ENCODE measurements around the gene CC2D1A. TPM values are rescaled to one million over a fixed set of nuclear protein-coding genes. Genes with fewer than 3 reads are reported as not detected.

Gene CC2D1A
- total RNA-seq, 6 donors from 2014 or later: 30.4 to 95.3 (median 35.3) TPM

DNA sequence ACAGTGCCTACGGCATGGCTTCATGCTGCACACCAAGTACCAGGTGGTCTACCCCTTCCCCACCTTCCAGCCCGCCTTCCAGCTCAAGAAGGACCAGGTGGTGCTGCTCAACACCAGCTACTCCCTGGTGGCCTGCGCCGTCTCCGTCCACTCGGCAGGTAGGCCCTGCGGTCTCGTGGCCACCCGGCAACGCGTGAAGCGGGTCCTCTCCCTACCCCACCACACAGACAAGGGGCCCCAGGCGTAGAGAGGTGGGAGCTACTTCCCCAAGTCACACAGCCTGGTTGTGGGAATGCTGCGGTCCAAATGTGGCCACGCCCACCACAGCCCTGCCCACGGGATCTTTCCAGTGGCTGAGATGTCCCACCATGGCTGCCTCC is 50.4 kb downstream of the CC2D1A start:
- H3K27me3 ChIP-seq: no peaks in the 10 kb centered on the region
- peaks cover 11 to 17% (median 15%) of the 10 kb centered on the region in 4 donors for H3K4me1 ChIP-seq
- WGBS, 2 donors: 94 to 99% methylated on average over 10 to 16 of the region's 16 CpGs
- TF ChIP-seq POLR2AphosphoS5 (IDR thresholded peaks at IDR 0.05) (no peak), EP300 (IDR thresholded peaks at IDR 0.05) (no peak), POLR2A (IDR thresholded peaks at IDR 0.05) (no peak)
- TF ChIP-seq, protein P1, sequence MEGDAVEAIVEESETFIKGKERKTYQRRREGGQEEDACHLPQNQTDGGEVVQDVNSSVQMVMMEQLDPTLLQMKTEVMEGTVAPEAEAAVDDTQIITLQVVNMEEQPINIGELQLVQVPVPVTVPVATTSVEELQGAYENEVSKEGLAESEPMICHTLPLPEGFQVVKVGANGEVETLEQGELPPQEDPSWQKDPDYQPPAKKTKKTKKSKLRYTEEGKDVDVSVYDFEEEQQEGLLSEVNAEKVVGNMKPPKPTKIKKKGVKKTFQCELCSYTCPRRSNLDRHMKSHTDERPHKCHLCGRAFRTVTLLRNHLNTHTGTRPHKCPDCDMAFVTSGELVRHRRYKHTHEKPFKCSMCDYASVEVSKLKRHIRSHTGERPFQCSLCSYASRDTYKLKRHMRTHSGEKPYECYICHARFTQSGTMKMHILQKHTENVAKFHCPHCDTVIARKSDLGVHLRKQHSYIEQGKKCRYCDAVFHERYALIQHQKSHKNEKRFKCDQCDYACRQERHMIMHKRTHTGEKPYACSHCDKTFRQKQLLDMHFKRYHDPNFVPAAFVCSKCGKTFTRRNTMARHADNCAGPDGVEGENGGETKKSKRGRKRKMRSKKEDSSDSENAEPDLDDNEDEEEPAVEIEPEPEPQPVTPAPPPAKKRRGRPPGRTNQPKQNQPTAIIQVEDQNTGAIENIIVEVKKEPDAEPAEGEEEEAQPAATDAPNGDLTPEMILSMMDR (IDR thresholded peaks at IDR 0.05): no peak
- H3K9me3 ChIP-seq: no peaks in the 10 kb centered on the region
- H3K4me3 ChIP-seq: no peak overlapping the region
- H3K27ac ChIP-seq: no peak overlapping the region
- peaks cover 39 to 71% (median 60%) of the 10 kb centered on the region in 4 donors for H3K36me3 ChIP-seq
- DNase-seq (peak in 1 of 2 donors; percentile 77), ATAC-seq (ENCODE audit: low FRiP score in 2 of 2) (no peak)

DNA sequence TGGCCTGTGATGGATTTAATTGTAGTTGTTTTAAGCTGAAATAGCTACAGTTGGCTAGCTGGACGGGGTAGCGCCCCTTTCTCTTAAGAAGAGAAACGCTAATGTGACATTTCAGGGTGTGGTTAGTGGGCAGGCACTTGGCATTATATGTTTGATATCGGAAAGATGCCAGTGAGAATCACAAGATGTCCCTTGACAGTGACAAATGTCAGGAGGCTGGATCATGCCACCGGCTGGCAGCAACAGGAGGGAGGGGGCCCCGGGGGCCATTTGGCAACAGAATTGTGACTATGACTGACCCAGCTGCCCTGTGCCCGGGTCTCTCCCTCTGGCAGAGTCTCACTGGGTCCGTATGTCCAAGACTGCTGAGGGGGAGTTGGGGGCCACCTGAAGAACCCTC is 51.0 kb downstream of the CC2D1A start:
- Histone ChIP-seq H3K27me3 (no peaks in the 10 kb centered on the region), H3K4me1 (peaks cover 11 to 14% (median 13%) of the 10 kb centered on the region in 4 donors), H3K27ac (no peak overlapping the region), H3K9me3 (no peaks in the 10 kb centered on the region), H3K4me3 (no peak overlapping the region), H3K36me3 (peaks cover 40 to 78% (median 66%) of the 10 kb centered on the region in 4 donors)
- 89 to 92% methylated on average over 6 to 7 of the region's 8 CpGs for WGBS, 2 donors
- TF ChIP-seq, protein P1 (IDR thresholded peaks at IDR 0.05): no peak
- ATAC-seq (ENCODE audit: low FRiP score in 2 of 2): no peak
- no peak for DNase-seq

DNA sequence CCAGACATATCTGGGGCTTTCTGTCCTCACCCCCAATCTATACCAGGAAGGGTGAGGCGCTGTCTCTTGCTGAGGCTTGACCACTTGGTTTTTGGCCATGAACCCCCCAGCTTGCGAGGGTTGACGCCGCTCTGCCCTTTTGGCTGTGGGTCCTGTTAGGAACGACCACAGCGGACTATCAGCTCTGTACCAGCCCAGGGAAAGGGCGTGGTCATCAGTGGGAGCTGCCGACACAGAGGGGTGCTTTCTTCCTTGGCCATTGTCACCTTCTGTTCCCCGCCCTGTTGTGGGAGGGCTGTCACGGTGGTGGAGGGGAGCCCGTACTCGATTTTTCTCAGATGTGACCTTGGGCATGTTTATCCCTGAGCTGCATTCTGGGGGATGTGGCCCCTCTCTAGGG is 52.0 kb downstream of the CC2D1A start:
- no peak for ATAC-seq (ENCODE audit: low FRiP score in 2 of 2)
- 80 to 86% methylated on average over 10 to 11 of the region's 12 CpGs for WGBS, 2 donors
- H3K27me3 ChIP-seq: no peaks in the 10 kb centered on the region
- H3K4me1 ChIP-seq: peaks cover 8 to 11% (median 10%) of the 10 kb centered on the region in 4 donors
- no peak overlapping the region for H3K4me3 ChIP-seq
- TF ChIP-seq, protein P1 (IDR thresholded peaks at IDR 0.05): no peak
- TF ChIP-seq EP300 (IDR thresholded peaks at IDR 0.05): no peak
- no peak for TF ChIP-seq POLR2A (IDR thresholded peaks at IDR 0.05)
- no peak for TF ChIP-seq POLR2AphosphoS5 (IDR thresholded peaks at IDR 0.05)
- peaks cover 40 to 88% (median 75%) of the 10 kb centered on the region in 4 donors for H3K36me3 ChIP-seq
- no peaks in the 10 kb centered on the region for H3K9me3 ChIP-seq
- no peak for DNase-seq
- H3K27ac ChIP-seq: no peak overlapping the region

DNA sequence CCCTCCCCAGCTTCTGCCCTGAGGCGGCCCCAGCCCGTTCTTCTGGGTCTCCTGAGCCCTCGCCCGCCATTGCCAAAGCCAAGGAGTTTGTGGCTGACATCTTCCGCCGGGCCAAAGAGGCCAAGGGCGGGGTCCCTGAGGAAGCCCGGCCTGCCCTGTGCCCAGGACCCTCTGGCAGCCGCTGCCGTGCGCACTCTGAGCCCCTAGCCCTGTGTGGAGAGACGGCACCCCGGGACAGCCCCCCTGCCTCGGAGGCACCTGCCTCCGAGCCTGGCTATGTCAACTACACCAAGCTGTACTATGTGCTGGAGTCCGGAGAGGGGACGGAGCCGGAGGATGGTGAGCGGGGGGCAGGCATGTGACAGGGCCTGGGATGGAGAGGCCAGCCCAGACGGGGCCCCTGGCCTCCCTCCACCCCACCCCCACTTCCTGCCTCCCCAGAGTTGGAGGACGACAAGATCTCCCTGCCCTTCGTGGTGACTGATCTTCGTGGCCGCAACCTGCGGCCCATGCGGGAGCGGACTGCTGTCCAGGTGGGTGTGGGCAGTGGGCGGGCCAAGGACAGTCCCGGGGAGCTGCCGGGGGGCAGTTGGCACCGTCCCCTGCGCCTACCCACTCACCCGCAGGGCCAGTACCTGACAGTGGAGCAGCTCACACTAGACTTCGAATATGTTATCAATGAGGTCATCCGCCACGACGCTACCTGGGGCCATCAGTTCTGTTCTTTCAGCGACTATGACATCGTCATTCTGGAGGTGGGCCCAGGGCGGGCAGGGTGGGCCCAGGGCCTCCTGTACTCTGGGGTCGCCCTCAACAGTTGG is 53.4 kb downstream of the CC2D1A start:
- DNase-seq (peak in 1 of 2 donors; percentile 72), ATAC-seq (ENCODE audit: low FRiP score in 2 of 2) (no peak)
- Histone ChIP-seq H3K36me3 (peaks cover 40 to 99% (median 84%) of the 10 kb centered on the region in 4 donors), H3K4me3 (no peak overlapping the region), H3K27me3 (no peaks in the 10 kb centered on the region), H3K27ac (no peak overlapping the region), H3K4me1 (no peaks in the 10 kb centered on the region), H3K9me3 (no peaks in the 10 kb centered on the region)
- TF ChIP-seq, protein P1 (IDR thresholded peaks at IDR 0.05): no peak
- no peak for TF ChIP-seq POLR2AphosphoS5 (IDR thresholded peaks at IDR 0.05)
- TF ChIP-seq EP300 (IDR thresholded peaks at IDR 0.05): no peak
- no peak for TF ChIP-seq POLR2A (IDR thresholded peaks at IDR 0.05)
- 89 to 91% methylated on average over 18 to 37 of the region's 41 CpGs for WGBS, 2 donors

All from upper lobe of left lung (tissue), 6 donors.